ENCODE measurements around the gene RETREG2. TPM values are rescaled to one million over a fixed set of nuclear protein-coding genes. Genes with fewer than 3 reads are reported as not detected.

RETREG2 gene
- total RNA-seq, 1 donor from 2014 or later = 32.9 TPM

- H2AFZ ChIP-seq (replicated peaks) = no peak overlapping the region
- Mint-ChIP-seq H3K27ac (no peak overlapping the region), H3K4me1 (no peaks in the 10 kb centered on the region), H3K4me3 (no peak overlapping the region), H3K27me3 (ENCODE audit: insufficient read depth, low read depth) (peaks cover 2% of the 10 kb centered on the region), H3K36me3 (no peaks in the 10 kb centered on the region), H3K9me3 (no peaks in the 10 kb centered on the region)
- H3K79me2 ChIP-seq (ENCODE audit: low read depth) = no peaks in the 10 kb centered on the region
- no peaks in the 10 kb centered on the region for H4K20me1 ChIP-seq (ENCODE audit: low read depth)
- no peaks in the 10 kb centered on the region for H3K9me3 ChIP-seq (ENCODE audit: low read depth)
- no peak overlapping the region for H3K4me3 ChIP-seq
- H3K4me1 ChIP-seq = no peaks in the 10 kb centered on the region
- no peak for DNase-seq (ENCODE audit: low spot score)
- H3K27ac ChIP-seq = no peak overlapping the region
- H3K4me2 ChIP-seq = no peak overlapping the region
- H3K27me3 ChIP-seq = no peaks in the 10 kb centered on the region
- H3K9ac ChIP-seq = no peak overlapping the region
- H3K36me3 ChIP-seq = no peaks in the 10 kb centered on the region
- no peaks in the 10 kb centered on the region for H3F3A ChIP-seq (ENCODE audit: low read depth)
- TF ChIP-seq CTCF (IDR thresholded peaks at IDR 0.05) (no peak), EZH2 (IDR thresholded peaks at IDR 0.05) (no peak), EZH2phosphoT487 (IDR thresholded peaks at IDR 0.05) (no peak)
These were observed 46.3 kb upstream of the RETREG2 start for GRCh38 chr2:219131744-219132143.

- Histone ChIP-seq H3K79me2 (ENCODE audit: low read depth) (no peaks in the 10 kb centered on the region), H2AFZ (replicated peaks) (no peak overlapping the region), H3K36me3 (no peaks in the 10 kb centered on the region), H3K9ac (no peak overlapping the region), H3K4me1 (no peaks in the 10 kb centered on the region), H3K4me3 (no peak overlapping the region), H3K27me3 (no peaks in the 10 kb centered on the region), H3K9me3 (ENCODE audit: low read depth) (no peaks in the 10 kb centered on the region), H3K4me2 (no peak overlapping the region), H4K20me1 (ENCODE audit: low read depth) (no peaks in the 10 kb centered on the region), H3F3A (ENCODE audit: low read depth) (no peaks in the 10 kb centered on the region), H3K27ac (no peak overlapping the region)
- H3K27me3 Mint-ChIP-seq (ENCODE audit: insufficient read depth, low read depth) = peaks cover 2% of the 10 kb centered on the region
- H3K4me3 Mint-ChIP-seq = no peak overlapping the region
- DNase-seq (ENCODE audit: low spot score) = no peak
- no peak for TF ChIP-seq EZH2phosphoT487 (IDR thresholded peaks at IDR 0.05)
- TF ChIP-seq EZH2 (IDR thresholded peaks at IDR 0.05) = no peak
- TF ChIP-seq CTCF (IDR thresholded peaks at IDR 0.05) = no peak
- no peaks in the 10 kb centered on the region for H3K36me3 Mint-ChIP-seq
- H3K27ac Mint-ChIP-seq = no peak overlapping the region
- H3K9me3 Mint-ChIP-seq = no peaks in the 10 kb centered on the region
- no peaks in the 10 kb centered on the region for H3K4me1 Mint-ChIP-seq
These were observed 44.1 kb upstream of the RETREG2 start for GRCh38 chr2:219133976-219134375.

GRCh38 chr2:219140722-219141121, 37.4 kb upstream of the RETREG2 start:
- Histone ChIP-seq H3K4me1 (no peaks in the 10 kb centered on the region), H3K9me3 (ENCODE audit: low read depth) (no peaks in the 10 kb centered on the region), H3K9ac (no peak overlapping the region), H3F3A (ENCODE audit: low read depth) (no peaks in the 10 kb centered on the region), H3K79me2 (ENCODE audit: low read depth) (no peaks in the 10 kb centered on the region), H3K4me3 (no peak overlapping the region), H3K27me3 (no peaks in the 10 kb centered on the region), H3K4me2 (no peak overlapping the region), H3K36me3 (no peaks in the 10 kb centered on the region), H3K27ac (no peak overlapping the region), H2AFZ (replicated peaks) (no peak overlapping the region), H4K20me1 (ENCODE audit: low read depth) (no peaks in the 10 kb centered on the region)
- Mint-ChIP-seq H3K27ac (no peak overlapping the region), H3K36me3 (peaks cover 15% of the 10 kb centered on the region), H3K27me3 (ENCODE audit: insufficient read depth, low read depth) (no peaks in the 10 kb centered on the region), H3K4me3 (no peak overlapping the region), H3K9me3 (no peaks in the 10 kb centered on the region), H3K4me1 (no peaks in the 10 kb centered on the region)
- no peak for DNase-seq (ENCODE audit: low spot score)
- TF ChIP-seq CTCF (IDR thresholded peaks at IDR 0.05) (no peak), EZH2phosphoT487 (IDR thresholded peaks at IDR 0.05) (no peak), EZH2 (IDR thresholded peaks at IDR 0.05) (no peak)

Data from neural progenitor cell (in vitro differentiated cells).